Stimulated activated naive CD8-positive, alpha-beta T cell treated with anti-CD3 and anti-CD28 coated beads, Interleukin-15, Interleukin-2, amounts not matched to agents 100 U/mL and 50 U/mL, for 24 hours (primary cell): Measurements from ENCODE around the gene CDH24.
A peak's percentile ranks its signal among the peaks of the same experiment; 100 is the strongest.

Experiments
- ATAC-seq: fragments of 150-1000 bp; cut with Tn5 transposase; one replicate; pipeline ENCODE4 v1.10.0; 2021
- DNase-seq: peaks from one replicate; pipeline ENCODE4 v3.0.0; 2021

Gene CDH24

DNA sequence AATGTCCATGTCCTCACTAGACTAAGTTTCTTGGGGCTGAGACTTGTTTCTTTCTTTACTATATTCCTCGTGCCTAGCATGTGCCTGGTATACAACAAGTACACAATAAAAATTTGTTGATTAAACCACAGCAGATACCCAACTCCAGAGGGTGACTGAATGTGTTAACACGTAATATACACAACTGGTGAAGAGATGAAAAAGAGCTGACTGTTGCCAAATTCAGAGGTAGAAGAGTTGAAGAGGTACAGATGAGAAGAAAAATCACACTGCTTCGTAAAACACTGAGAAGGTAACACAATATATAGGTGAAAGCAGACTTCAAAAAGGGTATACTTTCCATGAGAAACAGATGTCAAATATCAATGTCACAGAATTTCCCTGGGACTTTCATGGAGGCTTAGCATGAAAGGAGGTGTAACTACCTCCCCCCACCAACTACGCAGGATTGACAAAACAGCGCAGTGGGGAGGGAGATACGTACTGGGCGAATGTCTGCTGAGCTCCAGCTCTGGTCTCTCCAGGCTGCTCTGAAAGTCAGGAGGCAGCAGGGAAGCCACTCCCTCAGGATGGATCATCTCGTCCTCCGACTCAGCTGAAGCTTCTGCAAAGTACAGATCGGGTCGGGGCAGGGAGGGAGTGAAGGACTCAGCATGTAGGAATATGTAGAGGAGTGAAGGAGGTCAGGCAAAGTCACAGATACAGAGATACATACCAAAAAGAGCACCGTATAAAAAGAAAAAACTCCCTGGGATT is 32.4 kb upstream of the CDH24 start:
- ATAC-seq (no peak), DNase-seq (no peak)

DNA sequence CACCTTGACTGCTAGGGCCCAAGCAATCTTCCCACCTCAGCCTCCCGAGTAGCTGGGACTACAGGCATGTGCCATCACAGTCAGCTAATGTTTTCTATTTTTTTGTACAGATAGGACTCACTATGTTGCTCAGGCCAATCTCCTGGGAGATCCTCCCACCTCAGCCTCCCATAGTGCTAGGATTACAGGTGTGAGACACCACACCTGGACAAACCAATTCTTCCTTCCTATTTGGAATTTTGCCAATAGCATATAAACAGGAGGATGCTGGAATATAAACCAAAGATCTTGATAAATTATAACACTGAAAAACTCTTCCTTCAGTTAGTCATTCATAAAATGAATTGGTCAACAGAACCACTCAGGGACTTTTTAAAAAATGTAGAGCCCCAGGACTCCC is 29.2 kb upstream of the CDH24 start:
- DNase-seq (no peak), ATAC-seq (no peak)

DNA sequence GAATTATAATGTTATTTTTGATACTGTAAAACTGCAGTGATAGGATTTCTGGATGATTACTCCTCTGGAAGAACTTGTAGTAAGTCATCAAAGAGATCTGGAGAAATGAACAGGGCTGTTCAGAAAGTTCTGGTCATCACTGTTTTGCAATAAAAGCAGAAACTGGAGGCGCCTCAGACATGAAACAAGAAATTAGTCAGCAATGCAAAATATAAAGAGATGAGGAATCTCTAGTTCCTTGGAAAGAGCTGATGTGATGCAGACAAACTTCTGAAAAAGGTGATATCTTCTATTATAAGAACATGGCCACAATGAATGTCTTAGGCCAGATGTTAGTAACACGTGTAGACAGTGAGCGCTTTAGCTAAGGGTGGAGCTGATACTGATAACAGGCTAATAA is 28.1 kb upstream of the CDH24 start:
- no peak for DNase-seq
- ATAC-seq = no peak

DNA sequence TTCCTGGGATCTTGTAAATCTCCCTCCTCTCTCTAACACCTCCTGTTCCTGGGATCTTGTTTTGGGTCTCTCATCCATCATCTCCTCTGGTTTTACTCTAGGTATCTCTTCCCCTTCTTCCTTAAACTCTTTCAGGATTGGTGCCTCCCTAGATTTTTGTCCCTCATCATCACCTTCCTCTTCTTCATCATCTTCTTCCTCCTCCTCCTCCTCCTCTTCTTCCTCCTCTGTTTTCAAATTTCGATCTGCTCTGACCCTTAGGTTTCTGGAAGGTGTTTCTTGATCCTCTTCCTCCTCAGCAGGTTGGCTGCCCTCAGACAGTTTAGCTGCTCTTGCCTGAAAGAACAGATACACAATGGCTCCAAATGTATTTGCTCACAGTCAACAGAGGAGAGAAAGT is 23.2 kb upstream of the CDH24 start:
- no peak for ATAC-seq
- DNase-seq = no peak

DNA sequence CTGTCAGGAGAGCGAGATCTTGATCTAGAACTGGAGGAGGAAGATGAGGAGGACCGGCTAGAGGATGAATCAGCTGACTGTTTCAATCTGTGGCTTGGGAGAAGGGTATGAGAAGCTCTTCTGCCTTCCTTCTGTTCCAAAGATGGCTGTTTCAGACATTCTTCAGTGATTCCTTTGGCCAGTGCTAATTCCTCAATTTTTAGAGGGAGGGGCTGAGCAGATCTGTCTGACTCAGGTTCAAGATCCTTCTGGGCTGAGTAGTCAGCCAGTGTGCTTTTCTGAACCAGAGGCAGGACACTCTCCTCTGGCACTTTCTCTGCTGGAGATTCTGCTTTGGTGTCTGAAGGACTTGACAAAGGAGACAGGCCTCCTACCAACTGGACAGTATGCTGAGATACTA is 22.4 kb upstream of the CDH24 start:
- ATAC-seq = no peak

DNA sequence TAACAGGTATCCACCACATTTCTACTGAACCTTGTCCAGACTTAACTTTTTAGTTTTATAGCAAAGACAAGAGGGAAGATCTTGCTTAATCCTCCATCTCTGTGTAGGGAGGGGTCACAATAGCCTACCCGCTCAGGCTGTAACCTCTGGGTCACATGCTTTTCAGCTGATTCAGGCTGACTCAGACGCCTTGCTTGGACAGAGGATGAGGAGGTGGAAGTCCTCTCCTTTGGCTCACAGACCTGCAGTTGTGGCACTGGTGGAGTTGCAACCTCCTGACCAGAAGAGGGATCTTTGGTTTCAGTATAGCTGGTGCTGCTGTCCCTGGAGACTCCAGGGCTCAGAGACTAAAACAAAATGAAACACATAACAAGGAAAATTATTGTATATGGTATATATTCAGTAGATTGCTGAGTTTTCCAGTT is 21.4 kb upstream of the CDH24 start:
- ATAC-seq (peak; percentile 57), DNase-seq (no peak)

More for the DNA sequence above, 22.4 kb upstream of the CDH24 start:
- DNase-seq = no peak

DNA sequence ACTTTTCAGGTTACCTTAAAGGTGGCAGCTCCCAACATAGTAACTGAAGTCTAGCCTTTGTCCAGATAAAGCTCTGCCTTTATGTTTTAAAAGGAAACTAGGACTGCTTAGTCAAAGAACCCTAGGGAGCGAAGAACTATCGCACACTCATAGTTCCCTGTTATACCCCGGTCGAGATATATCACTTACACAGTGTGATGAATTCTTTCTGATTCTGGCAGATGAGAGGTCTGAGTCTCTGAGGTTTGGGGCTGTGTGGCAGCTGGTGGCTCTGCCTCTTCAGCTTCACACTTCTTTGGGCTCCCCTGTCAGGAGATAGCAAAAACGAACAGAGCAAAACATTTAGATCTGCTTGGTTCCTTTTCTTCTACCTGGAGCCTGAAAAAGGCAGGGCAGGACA is 20.6 kb upstream of the CDH24 start:
- ATAC-seq (no peak), DNase-seq (no peak)

DNA sequence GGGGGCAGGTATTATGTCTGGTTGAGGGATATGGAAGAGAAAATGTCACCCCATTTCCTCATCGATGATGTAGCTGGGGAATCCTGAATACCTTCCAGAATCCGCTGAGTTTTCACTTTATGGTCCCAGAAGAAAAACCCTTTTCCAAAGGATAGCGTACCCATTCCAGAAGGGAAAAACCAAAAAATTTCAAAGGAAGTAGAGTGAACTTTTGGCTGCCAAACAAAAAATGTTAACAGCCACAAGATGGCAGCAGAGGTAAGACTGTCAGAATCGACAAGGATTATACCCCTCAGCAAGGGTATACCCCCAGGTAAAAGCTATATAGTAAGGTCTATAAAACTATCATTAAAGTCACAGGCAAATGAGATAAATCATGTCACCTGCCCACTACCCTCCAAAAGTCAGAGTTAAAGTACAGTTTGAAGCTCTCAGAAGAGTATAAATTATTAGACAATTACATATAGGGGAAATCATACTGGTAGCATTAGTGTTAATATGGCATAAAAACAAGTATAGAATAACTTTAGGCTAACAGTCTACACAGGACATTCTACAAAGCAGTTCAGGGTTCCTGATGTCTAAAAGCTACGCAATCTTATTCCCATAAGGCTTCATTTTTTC is 19.6 kb upstream of the CDH24 start:
- DNase-seq = no peak
- ATAC-seq = peak; percentile 21

DNA sequence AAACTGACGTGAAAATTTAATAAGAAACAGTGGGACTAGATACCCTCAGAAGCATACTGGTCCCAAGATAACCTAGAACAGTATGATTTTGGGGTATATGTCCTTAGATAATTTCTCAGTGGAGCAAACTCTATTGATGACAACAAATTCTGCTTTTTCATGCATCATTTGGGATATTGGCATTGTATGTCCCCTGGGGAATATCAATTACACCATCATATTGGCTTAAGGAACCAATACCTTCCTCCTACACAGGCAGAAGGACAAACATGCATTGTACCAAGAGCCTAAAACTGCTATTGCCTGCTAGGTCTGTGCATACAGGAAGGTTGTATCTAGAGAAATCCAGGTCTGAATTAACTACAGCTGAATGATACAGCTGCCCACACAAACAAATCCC is 17.6 kb upstream of the CDH24 start:
- ATAC-seq (no peak), DNase-seq (no peak)

DNA sequence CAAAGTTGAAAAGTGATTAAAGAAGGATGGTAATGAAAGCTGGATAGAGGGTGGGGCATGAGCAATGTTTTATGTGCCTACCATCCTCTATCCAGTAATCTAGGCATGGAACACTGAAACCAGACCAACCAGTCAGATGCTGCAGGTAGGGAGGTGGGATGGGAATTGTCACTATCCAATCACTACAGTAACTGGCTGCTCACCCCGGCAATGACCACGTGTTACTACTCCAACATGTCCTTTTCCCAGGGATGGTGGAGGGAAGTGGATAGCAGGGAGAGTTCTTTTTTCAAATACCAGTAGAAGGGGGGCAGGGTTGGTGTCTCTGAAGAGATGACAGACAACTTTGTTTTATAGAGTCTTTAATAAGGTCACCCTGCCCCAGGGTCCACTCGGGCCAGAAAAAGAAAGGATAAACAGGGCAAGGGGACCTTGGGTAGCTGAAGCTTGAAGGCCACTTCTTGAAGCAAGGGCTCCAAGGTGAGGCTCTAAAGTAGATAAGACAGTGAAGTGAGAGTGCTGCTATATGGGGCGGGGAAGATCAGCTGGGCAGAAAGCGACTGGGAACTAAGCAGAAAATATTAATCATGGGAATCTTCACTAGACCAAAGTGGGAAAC is 14.7 kb upstream of the CDH24 start:
- ATAC-seq (no peak), DNase-seq (no peak)

DNA sequence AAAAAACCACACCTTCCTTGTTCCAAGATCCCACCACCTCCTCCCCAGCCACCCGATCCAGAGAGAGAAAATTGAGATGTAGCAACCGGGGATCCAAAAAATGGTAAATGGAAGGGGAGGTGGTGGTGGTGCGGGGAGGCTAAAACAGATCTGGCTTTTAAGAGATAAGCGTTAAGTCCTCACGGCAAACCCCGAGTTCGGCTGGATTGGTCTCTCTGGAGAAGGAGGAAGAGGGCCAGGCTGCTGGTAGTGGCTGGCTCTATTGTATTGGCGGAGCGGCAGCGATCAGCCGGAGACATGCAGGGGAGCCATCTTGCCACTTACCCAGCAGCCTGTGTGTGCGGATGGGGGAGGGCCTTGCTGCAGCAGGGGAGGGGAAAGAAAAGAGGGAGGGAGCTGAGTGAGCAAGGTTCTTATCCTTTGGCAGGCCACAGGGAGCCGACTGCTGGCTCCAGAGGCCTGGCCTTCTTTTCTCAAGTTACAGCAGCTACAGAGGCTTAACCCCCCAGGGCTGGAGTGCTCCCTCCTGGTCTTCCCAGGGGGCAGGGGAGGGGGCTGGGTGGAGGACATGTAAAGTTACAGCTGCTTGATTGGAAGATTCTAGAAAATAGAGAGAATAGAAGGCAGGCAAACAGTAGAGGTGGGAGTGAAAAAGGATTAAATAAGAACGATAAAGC is 14.1 kb upstream of the CDH24 start:
- ATAC-seq (peak; percentile 95), DNase-seq (peak; percentile 78)

DNA sequence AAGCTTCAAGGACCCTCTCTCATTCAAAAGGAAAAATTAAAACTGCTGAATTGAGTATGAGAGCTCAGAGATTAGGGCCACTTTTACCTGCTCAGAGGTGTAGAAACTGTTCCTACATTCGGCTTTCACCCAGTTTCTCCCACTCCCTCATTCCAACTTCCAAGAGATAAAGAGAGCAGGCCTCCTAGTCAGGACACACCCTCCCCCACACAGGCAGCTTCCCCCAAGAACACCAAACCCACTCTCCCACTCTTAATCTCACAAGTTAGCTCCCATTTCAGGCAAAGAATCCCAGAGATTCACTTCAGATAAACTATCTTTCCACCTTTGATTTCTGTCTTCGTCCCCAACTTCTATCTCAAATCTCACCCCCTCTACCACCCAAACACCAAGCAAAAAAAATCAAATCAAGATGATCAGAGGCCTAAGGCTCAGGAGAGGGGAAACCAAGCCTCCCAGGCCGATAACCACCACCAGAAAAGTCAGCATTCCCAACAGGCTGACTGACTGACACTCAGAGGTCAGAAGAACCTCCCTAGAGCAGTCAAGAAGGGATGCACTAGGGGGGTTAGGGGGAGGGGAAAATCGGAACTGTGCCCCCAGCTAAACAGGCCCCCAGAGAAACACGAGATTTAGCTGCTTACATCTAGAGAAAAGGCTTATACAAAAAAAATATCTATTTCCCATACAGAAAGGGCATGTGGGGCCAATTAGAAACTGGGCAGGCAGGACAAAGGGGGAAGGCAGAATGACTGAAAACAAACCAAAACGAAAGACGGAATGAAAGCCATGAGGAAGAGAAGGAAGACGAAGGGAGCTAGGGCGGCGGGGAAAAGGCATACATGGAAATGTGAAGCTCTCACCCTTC is 13.2 kb upstream of the CDH24 start:
- no peak for ATAC-seq
- DNase-seq = no peak

DNA sequence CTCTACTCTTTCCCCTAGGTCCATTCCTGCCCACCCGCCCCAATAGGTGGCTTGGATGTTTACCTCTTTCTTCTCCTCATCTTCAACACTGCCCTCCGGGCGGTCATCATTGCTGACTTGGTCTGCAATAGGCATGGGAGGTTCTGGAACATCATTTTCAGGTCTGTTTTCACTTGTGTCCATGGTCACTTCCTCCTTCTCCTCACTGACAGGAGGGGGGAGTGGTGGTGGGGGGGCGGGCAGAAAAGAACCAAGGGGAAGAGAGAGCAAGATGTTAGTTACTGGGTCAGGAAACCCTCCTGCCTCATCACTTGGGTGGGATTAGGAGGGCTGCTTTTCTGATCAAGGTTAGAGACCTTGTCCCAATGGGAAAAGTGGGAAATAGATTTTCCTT is 12.1 kb upstream of the CDH24 start:
- ATAC-seq = no peak
- no peak for DNase-seq

DNA sequence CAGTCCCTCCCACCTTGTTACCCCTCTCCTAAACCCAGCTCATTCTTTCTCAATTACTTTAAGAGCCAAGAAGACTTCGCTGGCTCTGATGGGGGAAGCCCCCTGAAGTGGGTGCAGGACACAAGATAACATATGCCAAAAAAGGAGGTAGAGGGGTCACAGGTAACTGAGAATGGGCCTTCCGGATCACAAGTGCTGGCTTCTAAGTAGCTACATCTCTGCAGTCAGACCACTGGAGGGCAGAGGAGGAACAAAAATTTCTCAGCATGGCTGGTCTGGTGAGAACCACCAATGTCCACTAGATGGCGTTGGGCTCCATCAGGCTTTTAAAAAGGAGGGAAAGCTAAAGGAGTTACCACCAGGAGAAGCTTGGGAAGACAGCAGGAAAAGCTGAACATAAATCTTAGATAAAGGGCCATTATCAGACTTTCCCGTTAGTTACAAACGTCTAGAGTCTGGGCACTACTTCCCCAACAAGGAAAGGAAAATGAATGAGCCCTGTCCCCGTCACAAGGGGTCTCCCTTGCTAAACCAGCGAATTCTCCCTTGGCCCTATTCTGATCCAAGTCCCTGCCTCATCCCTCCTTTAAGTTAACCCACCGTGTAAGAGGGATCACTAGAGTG is 11.6 kb upstream of the CDH24 start:
- peak; percentile 84 for ATAC-seq
- peak; percentile 71 for DNase-seq

DNA sequence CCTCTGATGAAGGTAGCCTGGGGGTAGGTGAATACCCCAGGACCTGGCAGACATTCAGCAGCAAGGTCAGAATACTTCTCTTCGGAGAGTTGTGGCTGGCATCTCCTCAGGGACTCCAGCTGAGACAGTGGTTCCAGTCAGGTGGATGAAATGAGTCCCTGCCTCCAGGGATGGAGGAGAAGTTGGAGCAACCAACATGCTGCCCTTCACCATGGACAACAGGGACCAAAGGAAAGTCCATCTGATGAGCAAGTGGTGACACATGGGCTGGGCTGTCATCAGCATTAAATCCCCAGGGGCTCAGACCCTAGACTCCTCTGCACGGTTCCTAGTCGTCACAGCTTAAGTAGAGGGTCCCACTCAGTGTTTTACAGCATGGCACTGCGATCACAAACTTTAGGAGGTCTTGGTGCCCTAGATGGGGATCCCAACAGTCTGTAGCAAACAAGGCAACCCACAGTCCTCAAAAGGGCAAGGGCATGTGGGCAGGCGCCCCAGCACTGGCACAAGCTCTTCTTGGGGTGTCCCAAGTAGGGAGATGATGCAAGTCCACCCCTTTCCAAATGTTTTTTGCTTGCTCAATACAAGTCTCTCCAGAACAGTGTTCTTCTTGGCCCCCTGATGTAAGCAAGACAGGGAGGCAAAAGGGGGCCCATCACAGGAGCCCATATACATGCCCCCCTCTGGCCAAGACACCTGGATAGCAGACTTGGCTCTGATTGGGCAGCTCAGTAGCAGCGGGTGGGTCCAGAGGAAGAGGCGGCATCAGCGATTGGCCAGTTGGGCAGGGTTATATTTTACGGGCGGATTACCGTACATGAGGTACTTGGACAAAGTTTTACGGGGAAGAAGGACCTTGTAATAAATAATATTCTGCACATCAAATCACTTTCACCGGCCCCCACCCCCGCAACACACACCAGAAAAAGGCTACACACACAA is 10.8 kb upstream of the CDH24 start:
- DNase-seq (no peak), ATAC-seq (no peak)

DNA sequence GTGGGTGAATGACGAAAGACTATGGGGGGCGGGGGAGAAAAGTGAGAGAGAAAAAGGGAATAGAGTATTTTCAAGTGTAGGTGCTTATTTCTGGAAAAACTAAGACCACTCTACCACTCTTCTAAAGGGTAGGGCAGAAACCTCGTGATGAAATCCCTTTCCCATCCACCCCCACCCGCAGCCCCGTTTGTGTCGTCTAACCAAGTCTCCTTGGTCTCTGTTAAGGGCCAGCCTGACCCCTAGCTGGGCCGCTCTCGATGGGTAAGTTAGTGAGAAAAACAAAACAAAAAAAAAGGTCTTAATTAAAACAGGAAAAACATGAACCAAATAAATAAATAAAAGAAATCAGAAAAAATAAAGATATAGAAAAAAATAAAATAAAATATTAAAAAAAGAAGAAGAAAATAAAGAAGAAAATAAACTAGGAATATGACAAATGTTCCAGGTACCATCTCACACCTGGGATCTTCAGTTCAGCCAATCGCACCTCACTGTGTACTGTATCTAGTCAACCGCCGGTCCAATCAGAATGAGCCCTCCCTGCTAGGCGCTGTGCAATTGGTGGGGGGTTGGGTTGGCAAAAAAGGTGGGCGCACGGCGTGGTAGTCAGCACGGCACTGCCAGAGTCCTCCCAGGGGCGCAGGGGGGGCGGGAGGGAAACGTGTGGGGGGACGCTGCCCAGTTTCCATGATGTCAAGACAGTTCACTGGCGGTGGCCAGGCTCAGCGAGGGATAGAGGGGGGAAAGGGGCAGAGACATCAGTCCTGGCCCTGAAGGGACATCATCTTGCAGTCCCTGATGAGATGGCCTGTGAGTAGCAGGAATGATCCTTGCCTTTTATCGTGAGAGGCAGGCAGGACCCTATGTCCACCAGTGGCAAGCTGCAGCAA is 9.8 kb upstream of the CDH24 start:
- DNase-seq = no peak
- no peak for ATAC-seq

DNA sequence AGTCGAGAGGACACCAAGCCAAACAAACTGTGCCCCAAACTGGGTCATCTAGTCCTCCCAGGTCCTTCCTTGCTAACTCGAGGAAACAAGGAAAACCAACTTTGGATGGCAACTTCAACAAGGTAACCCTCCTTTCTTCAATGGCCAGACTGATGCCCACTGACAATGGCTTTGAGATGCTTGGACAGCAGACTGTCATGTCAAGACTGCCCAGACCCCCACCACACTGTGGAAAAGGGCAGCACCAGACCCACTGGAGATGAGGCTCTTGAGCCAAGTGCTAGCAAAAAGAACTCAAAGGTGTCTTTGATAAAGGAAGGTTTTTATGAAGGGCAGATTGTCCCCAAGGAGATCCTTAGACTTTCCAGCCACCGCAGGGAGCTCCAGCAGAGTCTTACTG is 9.0 kb upstream of the CDH24 start:
- no peak for DNase-seq
- no peak for ATAC-seq

DNA sequence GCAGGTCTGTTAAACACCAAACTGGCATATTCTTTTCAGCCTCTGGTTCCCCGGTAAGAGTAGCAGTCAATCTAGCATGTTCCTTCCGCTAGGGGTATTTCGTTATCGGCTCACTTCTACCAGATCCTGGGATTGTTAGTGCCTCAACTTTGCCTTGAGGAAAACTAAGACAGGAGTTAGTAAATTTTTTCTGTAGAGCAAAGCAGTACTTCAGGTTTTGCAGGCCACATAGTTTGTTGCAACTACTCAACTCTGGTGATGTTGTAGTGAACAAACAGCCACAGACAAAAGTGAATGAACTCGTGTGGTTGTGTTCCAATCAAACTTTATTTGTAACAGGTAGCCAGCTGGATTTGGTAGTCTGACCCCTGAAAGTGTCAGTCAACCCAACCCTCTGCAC is 6.3 kb upstream of the CDH24 start:
- no peak for DNase-seq
- no peak for ATAC-seq

DNA sequence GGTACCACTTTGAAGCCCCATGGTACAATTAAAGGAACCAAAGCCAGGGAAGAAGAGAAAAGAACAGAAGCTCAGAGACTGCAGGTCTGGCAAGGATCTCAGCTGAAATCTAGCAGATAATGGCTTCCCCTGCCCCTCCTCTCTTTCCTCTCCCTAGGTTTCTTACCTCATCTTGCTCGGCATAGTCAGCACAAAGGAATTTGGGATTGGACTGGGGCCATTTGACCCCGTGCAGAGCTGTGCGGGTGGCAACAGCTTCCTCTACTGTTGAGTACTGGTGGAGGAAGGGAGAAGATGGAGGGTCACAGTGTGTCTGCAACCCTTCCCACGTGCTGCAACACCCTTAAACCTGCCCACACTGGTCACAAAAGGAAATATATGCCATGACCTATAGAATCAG is 4.7 kb upstream of the CDH24 start:
- DNase-seq = no peak
- no peak for ATAC-seq
